PFSK-1 (cell line): Measurements from ENCODE around the gene WDR90.

Source experiments
- FOXP2 ChIP-seq: optimal IDR thresholded peaks from 2 replicates; pipeline ENCODE3; 2011; ENCODE audit warnings: borderline replicate concordance, control low read depth, inconsistent platforms; ENCODE audit not compliant: insufficient read depth; ENCODE audit errors: extremely low read length, extremely low read depth
- POLR2AphosphoS5 ChIP-seq: IDR thresholded peaks from 2 replicates; pipeline ENCODE4 v1.6.1; 2012; ENCODE audit warnings: low read depth, mild to moderate bottlenecking, control low read depth, low read length, moderate library complexity
- REST ChIP-seq, 2 experiments: IDR thresholded peaks; 2 replicates each; pipeline versions ENCODE4 v1.6.1 to v1.8.0; 2011 to 2012; ENCODE audit warnings: low read depth in 2 of 2, low read length in 2 of 2, control low read depth in 1 of 2, inconsistent platforms in 1 of 2, mild to moderate bottlenecking in 1 of 2, moderate library complexity in 1 of 2; ENCODE audit not compliant: insufficient read depth in 1 of 2
- SIN3A ChIP-seq: IDR thresholded peaks from 2 replicates; pipeline ENCODE4 v1.6.1; 2012; ENCODE audit warnings: mild to moderate bottlenecking, low read length, moderate library complexity, borderline replicate concordance; ENCODE audit not compliant: insufficient read depth
- TAF1 ChIP-seq: IDR thresholded peaks from 2 replicates; pipeline ENCODE4 v1.6.1; 2012; ENCODE audit warnings: low read length, control low read depth, borderline replicate concordance; ENCODE audit not compliant: insufficient read depth

The WDR90 gene

DNA sequence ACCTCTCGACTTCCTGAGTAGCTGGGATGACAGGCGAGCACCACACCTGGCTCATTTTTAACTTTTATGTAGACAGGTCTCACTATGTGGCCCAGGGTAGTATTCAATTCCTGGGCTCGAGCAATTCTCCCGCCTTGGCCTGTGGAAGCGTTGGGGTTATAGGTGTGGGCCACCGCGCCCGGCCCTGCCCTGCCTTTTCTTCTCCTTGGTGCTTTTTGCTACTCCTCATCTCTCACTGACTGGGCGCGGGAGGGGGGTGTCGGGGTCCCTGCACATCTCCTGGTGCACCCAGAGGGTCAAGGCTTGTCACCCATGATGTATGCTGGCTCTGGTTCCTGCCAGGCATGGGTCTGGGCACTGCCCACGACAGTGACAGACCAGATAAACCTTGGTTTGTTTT lies 4.6 kb upstream of the WDR90 start:
- TF ChIP-seq FOXP2, result no peak
- TF ChIP-seq SIN3A, result no peak
- TF ChIP-seq POLR2AphosphoS5, result no peak
- no peak for TF ChIP-seq TAF1
- TF ChIP-seq REST (IDR thresholded peaks at IDR 0.05; ENCODE audit: insufficient read depth in 1 of 2, low read depth in 2 of 2, low read length in 2 of 2), result no peak

DNA sequence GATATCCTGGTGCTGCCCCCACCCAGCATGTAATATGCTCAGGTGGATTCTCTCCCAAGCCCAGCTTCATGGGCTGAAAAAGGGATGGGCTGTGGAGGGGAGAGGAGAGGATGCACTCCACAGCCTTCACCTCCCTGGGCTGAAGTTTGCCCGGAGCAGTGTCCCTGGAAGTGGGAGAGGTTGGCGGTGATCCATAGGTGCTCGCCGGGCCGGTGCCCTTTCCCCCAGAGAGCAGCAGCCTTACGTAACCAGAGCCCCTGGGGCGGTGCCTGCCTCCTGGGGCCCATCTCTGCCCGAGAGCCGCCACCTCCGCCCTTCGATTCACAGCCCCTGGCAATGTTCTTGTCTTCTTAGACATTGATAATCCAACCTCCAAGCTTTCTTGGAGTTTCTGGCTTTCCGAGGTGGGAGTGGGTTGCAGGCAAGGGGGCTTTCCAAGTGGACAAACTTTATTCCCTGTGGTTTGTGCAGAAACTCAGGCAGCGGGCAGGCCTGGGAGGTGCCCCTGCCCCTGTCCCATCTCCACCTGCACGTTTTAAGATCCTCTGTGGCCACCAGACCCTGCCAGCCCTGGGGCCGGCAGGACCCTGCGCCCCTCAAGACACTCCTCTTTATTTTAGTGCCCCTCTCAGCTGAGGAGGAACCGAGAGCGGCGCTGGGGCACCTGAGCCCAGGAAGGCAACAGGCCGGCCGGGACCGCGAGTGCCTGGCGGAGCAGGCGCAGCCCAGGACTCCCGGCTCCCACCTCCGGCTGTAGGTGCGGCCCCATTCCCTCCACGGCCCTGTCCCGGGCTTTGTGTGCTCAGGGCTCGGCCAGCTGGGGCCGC lies 3.1 kb upstream of the WDR90 start:
- TF ChIP-seq REST (IDR thresholded peaks at IDR 0.05; ENCODE audit: insufficient read depth in 1 of 2, low read depth in 2 of 2, low read length in 2 of 2), result no peak
- no peak for TF ChIP-seq TAF1
- TF ChIP-seq FOXP2, result no peak
- TF ChIP-seq POLR2AphosphoS5, result no peak
- no peak for TF ChIP-seq SIN3A

DNA sequence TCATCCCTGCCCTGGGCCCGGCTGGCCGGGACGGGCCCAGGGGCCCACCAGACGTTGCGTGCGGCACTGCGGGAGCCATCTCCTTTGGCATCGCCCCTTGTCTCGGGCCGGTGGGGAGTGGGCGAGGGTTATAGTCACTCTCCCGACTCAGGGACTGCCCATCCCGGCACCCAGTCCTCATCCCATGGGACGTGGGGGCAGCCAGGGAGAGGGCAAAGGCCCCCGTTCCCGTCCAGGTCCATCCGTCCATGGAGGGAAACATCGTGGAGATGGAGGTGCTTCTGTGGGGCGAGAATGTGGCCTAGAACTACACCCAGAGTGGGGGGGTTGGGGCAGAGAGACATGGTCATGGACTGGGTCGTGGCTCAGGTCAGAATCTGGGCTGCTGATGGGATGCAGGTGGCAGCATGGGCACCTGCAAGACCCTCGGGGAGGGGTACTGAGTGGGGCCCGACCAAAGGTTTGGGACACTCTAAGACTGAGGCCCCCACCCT lies 2.4 kb upstream of the WDR90 start:
- TF ChIP-seq FOXP2 (no peak), POLR2AphosphoS5 (no peak), REST (IDR thresholded peaks at IDR 0.05; ENCODE audit: insufficient read depth in 1 of 2, low read depth in 2 of 2, low read length in 2 of 2) (no peak), TAF1 (no peak), SIN3A (no peak)

GRCh38 chr16:647173-647902 lies 1.8 kb upstream of the WDR90 start:
- TF ChIP-seq POLR2AphosphoS5 (no peak), TAF1 (no peak)

DNA sequence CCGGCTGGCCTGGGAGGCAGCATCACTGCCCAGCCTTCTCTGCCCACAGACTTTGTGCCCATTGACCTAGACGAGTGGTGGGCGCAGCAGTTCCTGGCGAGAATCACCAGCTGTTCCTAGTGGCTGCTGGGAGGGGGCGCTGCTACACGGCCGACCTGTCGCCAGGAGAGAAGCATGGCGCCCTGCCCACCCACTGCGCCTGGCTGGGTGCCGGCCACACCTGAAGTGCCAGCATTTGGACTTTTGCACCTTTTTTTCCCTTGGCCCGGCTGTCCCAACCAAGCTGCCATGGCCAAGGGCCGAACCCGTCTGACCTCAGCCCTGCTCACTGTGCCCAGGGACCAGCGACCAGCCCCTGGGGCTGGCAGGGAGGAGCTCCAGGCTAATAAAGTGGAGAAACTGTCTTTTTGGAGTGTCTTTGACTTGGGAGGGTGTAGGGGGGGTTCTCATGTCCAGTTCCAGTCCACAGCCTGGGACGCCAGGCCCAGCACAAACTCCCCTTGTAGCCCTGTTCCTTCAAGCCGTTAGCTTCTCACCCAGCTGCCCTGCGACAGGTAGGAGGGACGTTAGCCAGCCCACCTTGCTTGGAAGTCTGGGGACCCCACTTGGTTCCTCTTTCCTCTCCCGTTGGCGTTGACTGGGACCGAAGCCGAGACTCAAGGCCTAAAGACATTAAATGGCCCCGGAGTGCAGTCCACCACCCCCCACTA lies 939 bp upstream of the WDR90 start:
- TF ChIP-seq REST (IDR thresholded peaks at IDR 0.05; ENCODE audit: insufficient read depth in 1 of 2, low read depth in 2 of 2, low read length in 2 of 2), result no peak
- TF ChIP-seq FOXP2, result no peak
- TF ChIP-seq SIN3A, result no peak
- no peak for TF ChIP-seq POLR2AphosphoS5
- no peak for TF ChIP-seq TAF1
